Heart left ventricle (tissue), 16 donors: ENCODE data around the gene YY1. TPM values are rescaled to one million over a fixed set of nuclear protein-coding genes. Genes with fewer than 3 reads are reported as not detected.

Experiments
- ATAC-seq, 4 donors: fragments of 200-7000 bp; cut with Tn5 transposase; one replicate each; pipeline ENCODE4 v1.9.1; 2020 to 2022; ENCODE audit warnings: moderate library complexity in 4 of 4, mild to moderate bottlenecking in 3 of 4, moderate number of reproducible peaks in 1 of 4
- DNase-seq, 5 donors: peaks; one replicate each; pipeline ENCODE4 v3.0.0-alpha.2; 2020
- H3K27ac ChIP-seq, 12 donors: fragments of 200-600 bp; sonication (generic) in 4 of 12; one replicate each; pipeline versions ENCODE4 v1.5.0 to v1.8.0; 2016 to 2022; ENCODE audit warnings: mild to moderate bottlenecking in 2 of 12
- H3K27me3 ChIP-seq, 9 donors: fragments of 200-600 bp; sonication (generic) in 2 of 9; one replicate each; pipeline versions ENCODE4 v1.5.1 to v1.8.0; 2016 to 2022; ENCODE audit warnings: mild to moderate bottlenecking in 3 of 9
- H3K36me3 ChIP-seq, 9 donors: fragments of 200-600 bp; sonication (generic) in 2 of 9; one replicate each; pipeline versions ENCODE4 v1.5.0 to v1.8.0; 2018 to 2022; ENCODE audit warnings: mild to moderate bottlenecking in 2 of 9
- H3K4me1 ChIP-seq, 12 donors: fragments of 200-600 bp; sonication (generic) in 4 of 12; one replicate each; pipeline versions ENCODE4 v1.5.0 to v1.8.0; 2016 to 2022; ENCODE audit warnings: mild to moderate bottlenecking in 3 of 12
- H3K4me3 ChIP-seq, 12 donors: fragments of 200-600 bp; sonication (generic) in 4 of 12; one replicate each; pipeline versions ENCODE4 v1.5.0 to v1.8.0; 2017 to 2022; ENCODE audit warnings: mild to moderate bottlenecking in 9 of 12, moderate library complexity in 4 of 12
- H3K9me3 ChIP-seq, 12 donors: fragments of 200-600 bp; sonication (generic) in 4 of 12; one replicate each; pipeline versions ENCODE4 v1.5.0 to v1.8.0; 2016 to 2022; ENCODE audit warnings: mild to moderate bottlenecking in 1 of 12
- POLR2A ChIP-seq, 2 donors: fragments of 450-650 bp; IDR thresholded peaks; one replicate each; pipeline ENCODE4 v1.6.1; 2017; ENCODE audit warnings: antibody characterized with exemption in 2 of 2, mild to moderate bottlenecking in 2 of 2, moderate library complexity in 2 of 2
- WGBS, 4 donors: extraction: QIAGEN DNeasy Blood & Tissue Kit in 2 of 4; methylation state at CpG; one replicate each; pipeline versions ENCODE4 v1.1.5 to v1.1.7; 2013 to 2018; 5-methylcytosine and 5-hydroxymethylcytosine counted together
- intact Hi-C, 10 donors: fragments of 100-400 bp; cut with DNase I; formaldehyde crosslinking; loops; one replicate each; pipeline versions ENCODE4 v1.11.1 to v1.14.2; 2022
- microRNA counts, 2 donors: library from miRNA; unstranded; fragments of <30 nt; microRNA quantifications; one replicate each; lab custom pipeline; 2016
- microRNA-seq, 4 donors: library from miRNA; unstranded; fragments of <30 nt; microRNA quantifications; one replicate each; pipeline versions ENCODE4 to v1.2.0, GENCODE V29; 2017 to 2020
- polyA plus RNA-seq, 2 donors: library from polyadenylated mRNA; stranded (reverse); fragments of 200-250 nt; gene quantifications; one replicate each; pipeline ENCODE4 v1.2.3, GENCODE V29; 2013
- total RNA-seq, 9 donors: library from RNA; depleted of rRNA in 2 of 9; stranded (reverse); fragments of >200 nt in 2 of 9; fragmentation: NEBNext Ultra II Directional in 3 of 9; extraction: Animal tissue kit (Norgen Biotek cat#: 25700) in 3 of 9; gene quantifications; one replicate each; pipeline versions ENCODE4 v1.1.0 to v1.2.4, GENCODE V29; 2016 to 2023
- TF ChIP-seq, protein P1 (sequence below), 12 donors: fragments of 200-600 bp; sonication (generic) in 4 of 12; IDR thresholded peaks; one replicate each; pipeline versions ENCODE4 v1.5.0 to v1.8.0; 2018 to 2022; ENCODE audit warnings: antibody characterized with exemption in 12 of 12, mild to moderate bottlenecking in 5 of 12
- donor health status: ischemic (EF 13 %, LVEDD 7.1; RV severe dilation, severe dysfunction).
- donor health status: healthy with polysubstance abuse.
- donor health status: DM: no; HTN: yes; CAD: no.
- donor health status: DM: no; HTN: no; CAD: no.
- donor health status: ischemic (EF 25% LVEDD 6.9; RV normal size, moderate dysfunction).
- donor health status: ischemic (EF 25% LVEDD 5.7; RV mildly dilated, moderate dysfunction).
- donor health status: healthy.
- donor health status: DM: yes; HTN: yes; CAD: no.
- donor health status: ischemic (EF 35%, LVEDD 5.7; RV mildly dilated, moderate dysfunction).
- donor health status: nonischemic (EF 11% LVEDD 7.7; RV severe dilation, severe dysfunction).
- donor health status: DM: yes; HTN: yes; CAD: no.
- donor health status: PGD.
- donor health status: ischemic (EF 29% LVEDD 5.4; RV normal size, mild dysfunction).
- donor health status: nonischemic (EF 23%, LVEDD 6.1; RV moderate dilation, normal function).

Gene YY1
- total and polyA plus RNA-seq, 11 donors = 18.4 to 59.7 (median 45.1) TPM

DNA sequence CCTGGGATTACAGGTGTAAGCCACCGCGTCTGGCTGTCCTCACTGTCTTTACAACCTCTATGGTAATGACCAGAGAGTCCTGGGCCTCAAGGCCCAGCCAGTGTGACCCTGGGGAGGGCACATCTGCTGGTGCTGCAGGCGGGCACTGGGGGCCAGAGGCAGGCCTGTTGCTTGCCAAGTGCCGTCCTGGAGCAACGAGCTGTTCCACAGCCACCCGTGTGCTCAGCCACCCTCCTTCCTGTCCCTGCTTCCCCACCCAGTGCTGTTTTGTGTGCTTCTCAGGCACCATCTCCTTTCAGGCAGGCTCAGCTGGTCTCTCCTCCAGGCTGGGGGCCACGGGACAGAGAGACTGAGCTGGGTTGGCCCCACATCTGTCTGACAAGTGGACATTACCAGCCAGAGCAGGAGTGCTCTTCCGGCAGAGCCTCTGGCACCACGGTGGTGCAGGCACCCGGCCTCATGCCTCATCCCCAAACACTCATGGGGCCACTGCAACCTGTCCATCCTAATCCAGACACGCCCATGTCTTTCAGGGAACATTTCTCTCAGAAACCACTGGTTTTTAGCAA lies 93.2 kb downstream of the YY1 start:
- Histone ChIP-seq H3K36me3 (peaks cover 0 to 45% (median 38%) of the 10 kb centered on the region in 9 donors), H3K9me3 (no peaks in the 10 kb centered on the region), H3K27ac (no peak overlapping the region), H3K27me3 (no peaks in the 10 kb centered on the region), H3K4me1 (no peaks in the 10 kb centered on the region), H3K4me3 (no peak overlapping the region)
- intact Hi-C loops = no loop called here
- ATAC-seq (peak in 1 of 4 donors; percentile 15), DNase-seq (peak in 1 of 5 donors; percentile 7)
- TF ChIP-seq, protein P1, sequence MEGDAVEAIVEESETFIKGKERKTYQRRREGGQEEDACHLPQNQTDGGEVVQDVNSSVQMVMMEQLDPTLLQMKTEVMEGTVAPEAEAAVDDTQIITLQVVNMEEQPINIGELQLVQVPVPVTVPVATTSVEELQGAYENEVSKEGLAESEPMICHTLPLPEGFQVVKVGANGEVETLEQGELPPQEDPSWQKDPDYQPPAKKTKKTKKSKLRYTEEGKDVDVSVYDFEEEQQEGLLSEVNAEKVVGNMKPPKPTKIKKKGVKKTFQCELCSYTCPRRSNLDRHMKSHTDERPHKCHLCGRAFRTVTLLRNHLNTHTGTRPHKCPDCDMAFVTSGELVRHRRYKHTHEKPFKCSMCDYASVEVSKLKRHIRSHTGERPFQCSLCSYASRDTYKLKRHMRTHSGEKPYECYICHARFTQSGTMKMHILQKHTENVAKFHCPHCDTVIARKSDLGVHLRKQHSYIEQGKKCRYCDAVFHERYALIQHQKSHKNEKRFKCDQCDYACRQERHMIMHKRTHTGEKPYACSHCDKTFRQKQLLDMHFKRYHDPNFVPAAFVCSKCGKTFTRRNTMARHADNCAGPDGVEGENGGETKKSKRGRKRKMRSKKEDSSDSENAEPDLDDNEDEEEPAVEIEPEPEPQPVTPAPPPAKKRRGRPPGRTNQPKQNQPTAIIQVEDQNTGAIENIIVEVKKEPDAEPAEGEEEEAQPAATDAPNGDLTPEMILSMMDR (IDR thresholded peaks at IDR 0.05) = no peak
- TF ChIP-seq POLR2A (IDR thresholded peaks at IDR 0.05) = no peak
- 75 to 85% (median 82%) methylated on average over 11 of the region's 11 CpGs for WGBS, 4 donors

MicroRNA genes within 50 kb of the gene (microRNA counts, 767-probe panel; counts per million panel counts)
- 0 to 71.6 counts per million in 2 donors for microRNA hsa-miR-345-5p (lab: Ali Mortazavi, UCI)

Small RNAs within 50 kb of the gene (microRNA-seq; reads per million reads assigned to microRNA genes)
- gene MIR345 (46.8 to 224 (median 93.0) reads per million in 4 donors), gene MIR6764 (0 to 0.51 (median 0.21) reads per million in 4 donors)

Other genes starting within 250 kb of the YY1 start
- gene EVL, start 173.7 kb upstream of the YY1 start, total RNA-seq = 100 to 1,000 TPM in 1 of 9 donors, 10 to 100 TPM in 8; 31.7 to 116 (median 41.0) TPM
- gene EVL, start 173.7 kb upstream of the YY1 start, polyA plus RNA-seq = 10 to 100 TPM; 23.8 to 33.5 TPM
- under 1 TPM in 3 of 9 donors, not detected in 6; 0.22 to 0.48 (median 0.37) TPM for gene DEGS2, start 79.5 kb upstream of the YY1 start, total RNA-seq
- under 1 TPM in 1 of 2 donors, not detected in 1; 0.08 TPM for gene DEGS2, start 79.5 kb upstream of the YY1 start, polyA plus RNA-seq
- 10 to 100 TPM; 10.2 to 34.2 (median 20.1) TPM for gene SLC25A29, start 67.3 kb downstream of the YY1 start, total RNA-seq
- 10 to 100 TPM; 23.9 to 26.3 TPM for gene SLC25A29, start 67.3 kb downstream of the YY1 start, polyA plus RNA-seq
- gene SLC25A47, start 84.2 kb downstream of the YY1 start, total RNA-seq = not detected
- gene SLC25A47, start 84.2 kb downstream of the YY1 start, polyA plus RNA-seq = not detected
- gene WDR25, start 137.3 kb downstream of the YY1 start, total RNA-seq = 10 to 100 TPM in 1 of 9 donors, 1 to 10 TPM in 8; 4.0 to 10.2 (median 6.1) TPM
- 1 to 10 TPM; 4.7 to 7.4 TPM for gene WDR25, start 137.3 kb downstream of the YY1 start, polyA plus RNA-seq